Measurements from ENCODE around the gene BBX. TPM values are rescaled to one million over a fixed set of nuclear protein-coding genes. Genes with fewer than 3 reads are reported as not detected.
"Not testable (repeated sequence)": the region's sequence is repeated elsewhere in the genome, so short reads cannot be mapped to it uniquely, and the experiment has no call there.

Gene BBX
- polyA plus RNA-seq, 4 donors, result 68.4 to 73.7 (median 70.9) TPM

- no peak for DNase-seq (ENCODE audit: low read depth in 4 of 4, low spot score in 3 of 4)
These were observed 302.8 kb downstream of the BBX start for GRCh38 chr3:107825556-107825955.

GRCh38 chr3:107826727-107827126 is 304.0 kb downstream of the BBX start:
- DNase-seq (ENCODE audit: low read depth in 4 of 4, low spot score in 3 of 4), result no peak

- no peak for DNase-seq (ENCODE audit: low read depth in 4 of 4, low spot score in 3 of 4)
These were observed 306.4 kb downstream of the BBX start for GRCh38 chr3:107829185-107829584.

GRCh38 chr3:107831590-107831989 is 308.8 kb downstream of the BBX start:
- no peak for DNase-seq (ENCODE audit: low read depth in 4 of 4, low spot score in 3 of 4)

- DNase-seq (ENCODE audit: low read depth in 4 of 4, low spot score in 3 of 4), result no peak
These were observed 310.3 kb downstream of the BBX start for GRCh38 chr3:107833043-107833442.

- no peak for DNase-seq (ENCODE audit: low read depth in 4 of 4, low spot score in 3 of 4)
These were observed 311.1 kb downstream of the BBX start for GRCh38 chr3:107833722-107834416.

GRCh38 chr3:107835001-107835400 is 312.2 kb downstream of the BBX start:
- DNase-seq (ENCODE audit: low read depth in 4 of 4, low spot score in 3 of 4), result not testable (repeated sequence)

- DNase-seq (ENCODE audit: low read depth in 4 of 4, low spot score in 3 of 4), result no peak
These were observed 315.3 kb downstream of the BBX start for GRCh38 chr3:107837895-107838612.

GRCh38 chr3:107841831-107842230 is 319.1 kb downstream of the BBX start:
- no peak for DNase-seq (ENCODE audit: low read depth in 4 of 4, low spot score in 3 of 4)

GRCh38 chr3:107842940-107843339 is 320.2 kb downstream of the BBX start:
- no peak for DNase-seq (ENCODE audit: low read depth in 4 of 4, low spot score in 3 of 4)

- no peak for DNase-seq (ENCODE audit: low read depth in 4 of 4, low spot score in 3 of 4)
These were observed 322.9 kb downstream of the BBX start for GRCh38 chr3:107845380-107846278.

- DNase-seq (ENCODE audit: low read depth in 4 of 4, low spot score in 3 of 4), result peak; percentile 53 to 62 (median 56)
These were observed 323.6 kb downstream of the BBX start for GRCh38 chr3:107846279-107846852.

- DNase-seq (ENCODE audit: low read depth in 4 of 4, low spot score in 3 of 4), result no peak
These were observed 325.0 kb downstream of the BBX start for GRCh38 chr3:107847791-107848190.

- no peak for DNase-seq (ENCODE audit: low read depth in 4 of 4, low spot score in 3 of 4)
These were observed 325.7 kb downstream of the BBX start for GRCh38 chr3:107848351-107848915.

- DNase-seq (ENCODE audit: low read depth in 4 of 4, low spot score in 3 of 4), result no peak
These were observed 327.9 kb downstream of the BBX start for GRCh38 chr3:107850681-107851080.

- DNase-seq (ENCODE audit: low read depth in 4 of 4, low spot score in 3 of 4), result no peak
These were observed 331.1 kb downstream of the BBX start for GRCh38 chr3:107853821-107854220.

GRCh38 chr3:107854733-107855132 is 332.0 kb downstream of the BBX start:
- DNase-seq (ENCODE audit: low read depth in 4 of 4, low spot score in 3 of 4), result no peak

- DNase-seq (ENCODE audit: low read depth in 4 of 4, low spot score in 3 of 4), result no peak
These were observed 332.9 kb downstream of the BBX start for GRCh38 chr3:107855710-107856109.

- DNase-seq (ENCODE audit: low read depth in 4 of 4, low spot score in 3 of 4), result no peak
These were observed 335.1 kb downstream of the BBX start for GRCh38 chr3:107857854-107858253.

GRCh38 chr3:107858876-107859275 is 336.1 kb downstream of the BBX start:
- DNase-seq (ENCODE audit: low read depth in 4 of 4, low spot score in 3 of 4), result no peak
